Activated T-helper 9 cell treated with anti-CD3 and anti-CD28 coated beads, Interleukin-2, amount 50 U/mL, for 16 hours (primary cell): ENCODE data around the gene KAT14.
"Not testable (repeated sequence)": the region's sequence is repeated elsewhere in the genome, so short reads cannot be mapped to it uniquely, and the experiment has no call there.

Experiments used
- DNase-seq: peaks from one replicate; pipeline ENCODE4 v3.0.0-alpha.2; 2020; ENCODE audit warnings: low read depth

Gene KAT14

DNA sequence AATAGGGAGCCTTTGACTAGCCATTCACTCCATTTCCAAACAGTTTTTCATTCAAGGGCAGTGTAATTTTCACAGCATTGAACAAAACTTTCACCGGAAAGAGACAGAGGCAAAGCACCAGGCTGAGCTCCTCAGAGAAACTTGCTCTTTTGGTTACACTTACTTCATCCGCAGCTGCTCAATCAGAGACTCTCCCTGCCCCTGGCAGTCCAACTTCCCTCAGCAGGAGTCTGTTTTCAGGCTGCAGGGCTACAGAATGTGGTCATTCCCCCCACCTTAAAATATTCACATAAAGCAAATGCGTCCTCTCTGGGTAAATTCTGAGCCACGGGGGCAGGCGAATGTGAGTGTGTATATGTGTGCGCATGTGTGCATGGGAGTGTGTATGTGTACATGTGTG, 80.6 kb downstream of the KAT14 start:
- DNase-seq = no peak

DNA sequence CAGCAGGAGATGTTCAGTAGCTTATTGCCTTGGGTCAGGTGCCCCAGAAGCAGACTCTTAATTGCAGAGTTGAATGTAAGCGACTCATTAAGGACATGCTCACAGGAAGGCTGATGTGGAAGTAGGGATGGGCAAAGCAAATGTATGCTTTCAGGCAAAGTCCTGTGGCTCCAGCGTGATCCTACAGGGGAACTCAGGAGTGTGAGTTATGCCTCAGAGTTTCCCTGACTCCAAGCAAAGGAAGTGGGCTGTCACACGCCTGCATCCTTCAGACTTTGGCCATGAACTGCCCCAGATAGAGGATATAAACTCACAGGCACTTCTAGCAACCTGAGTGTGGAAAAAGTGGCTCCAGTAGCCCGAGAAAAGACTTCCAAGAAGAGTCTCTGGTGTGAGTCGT, 85.7 kb downstream of the KAT14 start:
- DNase-seq = no peak

DNA sequence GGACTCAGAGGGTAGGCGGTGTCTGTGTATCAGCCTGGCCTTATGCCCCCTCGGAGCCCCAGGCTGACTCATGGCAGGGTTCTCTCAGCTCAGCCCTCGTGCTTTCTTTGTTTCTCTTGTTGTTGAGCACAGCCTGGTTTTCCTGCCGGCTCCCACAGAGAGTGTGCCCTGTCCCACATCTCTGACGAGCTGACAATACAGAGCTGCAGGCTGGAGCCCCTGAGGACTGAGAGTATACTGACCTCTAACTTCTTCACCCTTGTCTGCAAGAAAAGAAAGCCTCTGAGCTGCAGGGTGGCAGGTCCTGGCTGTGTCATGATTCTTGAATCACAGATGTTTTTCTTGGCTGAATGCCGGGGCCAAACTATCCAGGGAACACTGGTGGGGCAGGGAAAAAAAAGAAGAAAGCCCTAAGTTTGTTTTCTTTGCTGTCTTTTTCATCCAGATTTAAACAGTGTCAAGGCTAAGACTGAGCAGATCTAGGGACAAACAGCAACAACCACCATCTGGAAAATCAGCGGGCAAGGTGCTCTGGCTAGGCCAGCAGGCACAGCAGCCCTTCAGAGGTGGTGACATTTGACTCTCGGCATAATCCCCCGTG, 87.4 kb downstream of the KAT14 start:
- no peak for DNase-seq

DNA sequence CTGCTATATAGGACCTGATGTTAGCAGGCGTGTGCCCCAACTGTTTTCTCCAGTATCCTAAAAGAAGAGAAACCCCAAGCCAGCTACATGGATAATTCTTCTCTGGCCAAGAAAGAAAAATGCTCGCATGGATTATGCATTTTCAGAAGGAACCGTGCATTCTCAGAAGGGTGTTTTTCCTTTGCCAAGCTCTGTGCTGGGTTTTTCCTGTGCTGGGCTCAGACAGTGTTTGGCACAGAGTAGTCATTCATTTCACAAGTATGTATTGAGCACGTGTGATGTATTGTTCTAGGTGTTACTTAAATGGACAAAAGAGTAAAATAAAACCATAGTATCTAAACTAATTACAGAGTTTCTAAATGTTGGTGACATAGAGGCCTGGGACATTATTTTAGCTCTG, 88.0 kb downstream of the KAT14 start:
- no peak for DNase-seq

DNA sequence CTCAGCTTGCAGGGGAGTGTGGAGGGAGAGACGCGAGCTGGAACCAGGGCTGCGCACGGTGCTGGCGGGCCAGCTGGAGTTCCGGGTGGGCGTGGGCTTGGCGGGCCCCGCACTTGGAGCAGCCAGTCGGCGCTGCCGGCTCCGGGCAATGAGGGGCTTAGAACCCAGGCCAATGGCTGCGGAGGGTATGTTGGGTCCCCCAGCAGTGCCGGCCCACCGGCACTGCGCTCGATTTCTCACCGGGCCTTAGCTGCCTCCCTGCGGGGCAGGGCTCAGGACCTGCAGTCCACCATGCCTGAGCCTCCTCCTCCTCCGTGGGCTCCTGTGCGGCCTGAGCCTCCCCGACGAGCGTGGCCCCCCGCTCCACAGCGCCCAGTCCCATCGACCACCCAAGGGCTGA, 89.1 kb downstream of the KAT14 start:
- not testable (repeated sequence) for DNase-seq

DNA sequence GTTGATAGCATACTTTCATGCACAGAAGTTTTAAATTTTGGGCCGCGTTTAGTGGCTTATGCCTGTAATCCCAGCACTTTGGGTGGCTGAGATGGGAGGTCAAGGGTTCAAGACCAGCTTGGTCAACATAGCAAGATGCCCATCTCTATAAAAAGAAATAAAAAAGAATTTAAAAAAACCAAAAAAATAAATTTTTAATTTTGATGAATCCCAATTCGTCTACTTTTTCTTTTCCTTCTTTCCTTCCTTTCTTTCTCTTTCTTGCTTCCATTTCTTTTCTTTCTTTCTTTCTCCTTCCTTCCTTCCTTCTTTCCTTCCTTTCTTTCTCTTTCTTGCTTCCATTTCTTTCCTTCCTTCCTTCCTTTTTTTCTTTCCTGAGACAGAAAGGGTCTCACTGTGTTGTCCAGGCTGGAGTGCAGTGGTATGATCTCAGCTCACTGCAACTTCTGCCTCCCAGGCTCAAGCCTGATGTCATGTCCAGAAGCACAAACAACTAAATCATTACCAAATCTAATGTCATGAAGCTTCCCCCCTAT, 95.8 kb downstream of the KAT14 start:
- DNase-seq = no peak
